Frontal cortex (tissue), 4 donors: ENCODE results near the gene PLA2G4D. TPM values are rescaled to one million over a fixed set of nuclear protein-coding genes. Genes with fewer than 3 reads are reported as not detected.

Source experiments
- DNase-seq, 2 donors: peaks; one replicate each; pipeline ENCODE4 v3.0.0; 2012; ENCODE audit warnings: low spot score in 2 of 2
- FAIRE-seq: peaks from 2 replicates; lab custom pipeline; 2012; peaks lifted over from hg19 to GRCh38; lab: Jason Lieb, UNC
- total RNA-seq: library from RNA; depleted of rRNA; stranded (reverse); fragments of >200 nt; gene quantifications from one replicate; pipeline ENCODE4 v1.2.3, GENCODE V29; 2014
- donor health status: control.
- donor health status: control.
- donor health status: control.

Gene PLA2G4D
- total RNA-seq: under 0.01 TPM

GRCh38 chr15:42094512-42094963, at the start of gene PLA2G4D:
Gene PLA2G4D, minus strand, starts transcription at chr15:42094562. Its CDS starts 103 bp downstream, at chr15:42094459.
- DNase-seq (no peak), FAIRE-seq (no peak)

- FAIRE-seq (no peak), DNase-seq (no peak)
These were observed 49.0 kb upstream of the PLA2G4D start for GRCh38 chr15:42143356-42143755.

- no peak for FAIRE-seq
- DNase-seq: no peak
These were observed 47.7 kb upstream of the PLA2G4D start for GRCh38 chr15:42141795-42142667.

- FAIRE-seq (no peak), DNase-seq (no peak)
These were observed 46.9 kb upstream of the PLA2G4D start for GRCh38 chr15:42141246-42141645.

GRCh38 chr15:42140383-42141070, 46.2 kb upstream of the PLA2G4D start:
- FAIRE-seq: no peak
- DNase-seq: no peak

GRCh38 chr15:42139596-42139995, 45.2 kb upstream of the PLA2G4D start:
- FAIRE-seq (no peak), DNase-seq (no peak)

- FAIRE-seq: no peak
These were observed 44.6 kb upstream of the PLA2G4D start for GRCh38 chr15:42138968-42139386.

GRCh38 chr15:42138411-42138810, 44.0 kb upstream of the PLA2G4D start:
- FAIRE-seq (no peak), DNase-seq (no peak)

More at GRCh38 chr15:42138968-42139386, 44.6 kb upstream of the PLA2G4D start:
- no peak for DNase-seq

GRCh38 chr15:42137461-42138261, 43.3 kb upstream of the PLA2G4D start:
- peak; percentile 62 for FAIRE-seq

GRCh38 chr15:42136513-42136912, 42.2 kb upstream of the PLA2G4D start:
- no peak for FAIRE-seq
- DNase-seq: no peak

More at GRCh38 chr15:42137461-42138261, 43.3 kb upstream of the PLA2G4D start:
- DNase-seq: peak; percentile 33 to 63

- no peak for FAIRE-seq
- no peak for DNase-seq
These were observed 41.0 kb upstream of the PLA2G4D start for GRCh38 chr15:42135351-42135750.

GRCh38 chr15:42134617-42135245, 40.4 kb upstream of the PLA2G4D start:
- DNase-seq: no peak
- no peak for FAIRE-seq

- DNase-seq (no peak), FAIRE-seq (no peak)
These were observed 39.6 kb upstream of the PLA2G4D start for GRCh38 chr15:42133886-42134502.

GRCh38 chr15:42133356-42133755, 39.0 kb upstream of the PLA2G4D start:
- FAIRE-seq: no peak
- no peak for DNase-seq

GRCh38 chr15:42131826-42132806, 37.8 kb upstream of the PLA2G4D start:
- FAIRE-seq: no peak
- no peak for DNase-seq

- no peak for FAIRE-seq
These were observed 36.6 kb upstream of the PLA2G4D start for GRCh38 chr15:42131006-42131405.

GRCh38 chr15:42130246-42130986, 36.1 kb upstream of the PLA2G4D start:
- FAIRE-seq: no peak
- no peak for DNase-seq

More at GRCh38 chr15:42131006-42131405, 36.6 kb upstream of the PLA2G4D start:
- DNase-seq: no peak
